Smooth muscle cell of the umbilical artery (primary cell): ENCODE results near the gene LMBR1. TPM values are rescaled to one million over a fixed set of nuclear protein-coding genes. Genes with fewer than 3 reads are reported as not detected.

Source experiments
- total RNA-seq: library from RNA; depleted of rRNA; stranded (reverse); fragments of >200 nt; gene quantifications from 2 replicates; pipeline ENCODE4 v1.2.3, GENCODE V29; 2014

The LMBR1 gene, protein sequence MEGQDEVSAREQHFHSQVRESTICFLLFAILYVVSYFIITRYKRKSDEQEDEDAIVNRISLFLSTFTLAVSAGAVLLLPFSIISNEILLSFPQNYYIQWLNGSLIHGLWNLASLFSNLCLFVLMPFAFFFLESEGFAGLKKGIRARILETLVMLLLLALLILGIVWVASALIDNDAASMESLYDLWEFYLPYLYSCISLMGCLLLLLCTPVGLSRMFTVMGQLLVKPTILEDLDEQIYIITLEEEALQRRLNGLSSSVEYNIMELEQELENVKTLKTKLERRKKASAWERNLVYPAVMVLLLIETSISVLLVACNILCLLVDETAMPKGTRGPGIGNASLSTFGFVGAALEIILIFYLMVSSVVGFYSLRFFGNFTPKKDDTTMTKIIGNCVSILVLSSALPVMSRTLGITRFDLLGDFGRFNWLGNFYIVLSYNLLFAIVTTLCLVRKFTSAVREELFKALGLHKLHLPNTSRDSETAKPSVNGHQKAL
- total RNA-seq, result 51.7 and 53.6 TPM in 2 replicates

DNA sequence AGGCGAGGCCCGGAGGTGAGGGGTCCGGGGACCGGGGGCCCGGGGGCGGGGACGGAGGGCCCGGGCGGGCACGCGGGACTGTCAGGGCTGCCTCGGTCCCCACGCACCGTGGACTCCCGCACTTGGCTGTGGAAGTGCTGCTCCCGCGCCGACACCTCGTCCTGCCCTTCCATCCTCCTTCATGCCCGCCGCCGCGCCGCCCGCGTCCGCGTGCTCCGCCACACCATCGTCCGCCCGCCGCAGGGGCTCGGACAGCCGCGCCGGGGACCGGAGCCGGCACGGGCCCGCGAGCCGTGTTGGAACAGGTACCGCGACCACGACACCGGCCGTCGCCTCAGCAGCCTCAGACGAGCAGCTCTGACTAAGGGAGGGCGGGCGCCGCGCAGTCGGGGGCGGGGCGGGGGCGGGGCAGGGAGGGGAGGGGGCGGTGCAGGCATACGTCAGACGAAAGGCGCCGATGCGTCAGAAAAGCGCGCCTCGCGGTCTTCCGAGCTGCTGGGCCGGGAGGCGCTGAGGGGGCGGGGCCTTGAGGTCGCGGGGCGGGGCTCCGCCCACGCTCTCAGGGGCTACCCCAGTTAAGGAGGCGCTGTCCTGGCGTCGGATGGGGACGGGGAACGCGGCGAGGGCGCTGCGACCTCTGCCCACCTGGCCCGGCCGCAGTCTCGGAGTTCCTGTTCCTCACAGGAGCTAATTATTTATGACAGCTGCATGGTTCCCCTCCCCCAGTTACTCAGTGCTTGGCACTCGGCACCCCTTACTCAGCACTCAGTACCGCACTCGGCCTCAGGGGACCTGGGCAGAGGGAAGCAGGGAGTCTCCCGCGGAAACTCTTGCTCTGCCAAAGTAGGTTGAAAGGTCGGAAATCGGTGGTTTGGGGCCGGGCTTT lies at the start of gene LMBR1:
LMBR1 (minus strand) TSS at position 363 of the 886 bp plus-strand sequence; CDS start at position 173, 190 bp downstream.

DNA sequence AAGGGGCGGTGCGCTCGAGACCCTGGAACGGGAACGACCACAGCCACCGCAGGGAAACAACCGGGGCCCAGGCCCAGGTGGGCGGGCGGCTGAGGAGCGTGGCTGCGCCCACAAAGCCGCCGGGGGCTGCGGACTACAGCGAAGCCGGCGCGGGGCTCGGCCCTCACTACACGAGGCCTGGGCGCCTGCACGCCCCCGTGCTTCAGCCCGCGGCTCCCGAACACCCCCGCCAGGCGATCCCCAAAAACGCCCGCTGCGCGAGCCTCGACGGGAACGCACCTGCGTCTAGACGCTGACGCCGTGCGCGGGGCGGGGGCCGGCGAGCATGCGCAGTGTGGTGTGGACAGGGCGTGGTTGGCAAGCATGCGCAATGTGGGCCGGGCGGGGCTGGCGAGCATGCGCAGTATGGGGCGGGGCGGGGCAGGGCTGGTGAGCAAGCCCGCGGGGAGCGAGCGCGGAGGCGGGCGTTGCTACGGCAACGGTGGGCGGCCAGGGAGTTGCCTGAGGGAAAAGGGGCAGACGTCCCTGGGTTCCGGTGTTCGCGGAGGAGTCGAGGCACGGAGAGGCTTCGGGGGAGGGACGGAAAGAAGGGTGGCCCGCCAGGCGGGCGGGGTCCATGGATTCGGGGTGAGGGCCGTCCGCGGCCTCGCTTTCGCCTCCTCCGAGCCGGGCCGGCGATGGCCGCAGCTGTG lies 252.6 kb downstream of the LMBR1 start, which contains the start of gene RNF32:
RNF32 (plus strand) TSS at position 518 of the 692 bp plus-strand sequence. CDS start 3,104 bp downstream, outside the sequence.

Other genes starting within 250 kb of the LMBR1 start
- gene NOM1, start 56.5 kb upstream of the LMBR1 start, total RNA-seq, result 17.5 and 30.0 TPM in 2 replicates
- gene MNX1, start 117.5 kb upstream of the LMBR1 start, total RNA-seq, result not detected in 2 replicates
- gene UBE3C, start 245.7 kb upstream of the LMBR1 start, total RNA-seq, result 86.1 and 125 TPM in 2 replicates